Nephron progenitor cell (in vitro differentiated cells): Measurements from ENCODE around the gene KCND2.

Source experiments
- DNase-seq: peaks from one replicate; pipeline ENCODE4 v3.0.0; 2021
- H3K27ac Mint-ChIP-seq: 2 replicates; pipeline ENCODE4 v1.8.0; 2021; ENCODE audit warnings: mild to moderate bottlenecking, moderate library complexity, mixed read lengths
- H3K27me3 Mint-ChIP-seq: 2 replicates; pipeline ENCODE4 v1.8.0; 2021; ENCODE audit warnings: mild to moderate bottlenecking, low read depth, mixed read lengths; ENCODE audit not compliant: poor library complexity
- H3K36me3 Mint-ChIP-seq: 2 replicates; pipeline ENCODE4 v1.8.0; 2021; ENCODE audit warnings: low read depth, mixed read lengths
- H3K4me1 Mint-ChIP-seq: 2 replicates; pipeline ENCODE4 v1.8.0; 2021; ENCODE audit warnings: mixed read lengths
- H3K4me3 Mint-ChIP-seq: 2 replicates; pipeline ENCODE4 v1.8.0; 2021; ENCODE audit warnings: mild to moderate bottlenecking, moderate library complexity, mixed read lengths
- H3K9me3 Mint-ChIP-seq: 2 replicates; pipeline ENCODE4 v1.8.0; 2021; ENCODE audit warnings: mild to moderate bottlenecking, moderate library complexity, mixed read lengths
- TF ChIP-seq, protein P1 (sequence below): fragments of 200-600 bp; sonication (generic); IDR thresholded peaks from 2 replicates; pipeline ENCODE4 v1.5.0; 2021; ENCODE audit warnings: antibody characterized with exemption

Gene KCND2

DNA sequence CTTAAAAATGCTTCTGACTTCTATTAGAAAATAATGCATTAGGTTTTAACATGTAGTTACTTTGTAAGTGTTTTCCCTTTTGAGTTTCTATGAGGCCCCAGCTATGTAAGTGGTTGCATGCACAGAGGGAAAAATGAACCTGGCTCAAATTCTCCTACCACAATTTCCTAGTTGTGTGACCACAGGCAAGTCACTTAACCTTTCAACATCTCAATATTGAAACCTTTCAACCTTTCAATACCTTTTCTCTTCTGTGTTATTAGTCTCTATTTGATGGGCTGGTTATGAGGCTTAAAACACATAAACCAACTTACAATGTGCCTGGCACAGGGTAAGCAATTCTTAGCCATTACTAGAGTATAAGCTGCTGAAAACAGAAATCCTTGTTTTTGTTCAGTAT, 203.0 kb downstream of the KCND2 start:
- TF ChIP-seq, protein P1, sequence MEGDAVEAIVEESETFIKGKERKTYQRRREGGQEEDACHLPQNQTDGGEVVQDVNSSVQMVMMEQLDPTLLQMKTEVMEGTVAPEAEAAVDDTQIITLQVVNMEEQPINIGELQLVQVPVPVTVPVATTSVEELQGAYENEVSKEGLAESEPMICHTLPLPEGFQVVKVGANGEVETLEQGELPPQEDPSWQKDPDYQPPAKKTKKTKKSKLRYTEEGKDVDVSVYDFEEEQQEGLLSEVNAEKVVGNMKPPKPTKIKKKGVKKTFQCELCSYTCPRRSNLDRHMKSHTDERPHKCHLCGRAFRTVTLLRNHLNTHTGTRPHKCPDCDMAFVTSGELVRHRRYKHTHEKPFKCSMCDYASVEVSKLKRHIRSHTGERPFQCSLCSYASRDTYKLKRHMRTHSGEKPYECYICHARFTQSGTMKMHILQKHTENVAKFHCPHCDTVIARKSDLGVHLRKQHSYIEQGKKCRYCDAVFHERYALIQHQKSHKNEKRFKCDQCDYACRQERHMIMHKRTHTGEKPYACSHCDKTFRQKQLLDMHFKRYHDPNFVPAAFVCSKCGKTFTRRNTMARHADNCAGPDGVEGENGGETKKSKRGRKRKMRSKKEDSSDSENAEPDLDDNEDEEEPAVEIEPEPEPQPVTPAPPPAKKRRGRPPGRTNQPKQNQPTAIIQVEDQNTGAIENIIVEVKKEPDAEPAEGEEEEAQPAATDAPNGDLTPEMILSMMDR, result no peak
- no peaks in the 10 kb centered on the region for H3K36me3 Mint-ChIP-seq

DNA sequence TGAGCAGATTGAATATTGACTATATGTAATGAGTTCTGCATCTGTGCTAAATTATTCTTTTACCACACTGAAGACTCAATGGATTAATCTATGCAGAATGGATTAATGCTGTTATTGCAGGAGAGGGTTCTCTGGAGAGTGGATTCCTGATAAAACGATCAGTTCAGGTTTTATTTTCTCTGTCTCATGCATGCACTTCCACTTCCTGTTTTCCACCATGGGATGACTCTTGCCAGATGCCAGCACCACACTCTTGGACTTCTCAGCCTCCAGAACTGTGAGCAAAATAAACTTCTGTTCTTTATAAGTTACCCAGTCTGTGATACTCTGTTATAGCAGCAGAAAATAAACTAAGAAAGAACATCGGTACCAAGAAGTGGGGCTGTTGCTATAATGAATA, 207.5 kb downstream of the KCND2 start:
- TF ChIP-seq, protein P1, result no peak
- Mint-ChIP-seq H3K4me1 (no peaks in the 10 kb centered on the region), H3K36me3 (no peaks in the 10 kb centered on the region), H3K4me3 (no peak overlapping the region), H3K9me3 (no peaks in the 10 kb centered on the region), H3K27me3 (peaks cover 4% of the 10 kb centered on the region), H3K27ac (no peak overlapping the region)
- no peak for DNase-seq

More for the DNA sequence above, 203.0 kb downstream of the KCND2 start:
- no peak overlapping the region for H3K4me3 Mint-ChIP-seq
- peaks cover 4% of the 10 kb centered on the region for H3K27me3 Mint-ChIP-seq
- no peaks in the 10 kb centered on the region for H3K9me3 Mint-ChIP-seq
- no peak overlapping the region for H3K27ac Mint-ChIP-seq
- no peak for DNase-seq
- no peaks in the 10 kb centered on the region for H3K4me1 Mint-ChIP-seq

DNA sequence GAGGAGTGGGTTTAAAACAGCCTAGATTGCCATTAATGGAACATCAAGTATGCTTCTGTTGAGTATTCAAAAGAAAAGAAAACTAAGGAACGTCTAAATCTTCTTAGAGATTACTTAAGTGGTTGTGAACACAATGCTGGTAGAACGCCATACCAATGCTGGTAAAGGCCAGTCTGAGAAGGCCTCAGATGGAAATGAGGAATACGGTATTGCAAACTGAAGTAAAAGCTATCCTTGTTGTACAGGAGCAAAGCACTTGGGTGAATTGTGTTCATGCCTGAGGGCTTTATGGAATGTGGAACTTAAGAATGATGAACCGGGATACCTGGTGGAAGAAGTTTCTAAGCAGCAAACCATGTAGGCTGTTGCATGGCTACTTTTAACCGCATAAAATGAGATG, 208.0 kb downstream of the KCND2 start:
- H3K4me1 Mint-ChIP-seq, result peaks cover 2% of the 10 kb centered on the region
- TF ChIP-seq, protein P1, result no peak
- H3K27me3 Mint-ChIP-seq, result peaks cover 4% of the 10 kb centered on the region
- H3K27ac Mint-ChIP-seq, result no peak overlapping the region
- no peaks in the 10 kb centered on the region for H3K9me3 Mint-ChIP-seq
- no peak overlapping the region for H3K4me3 Mint-ChIP-seq
- DNase-seq, result no peak
- H3K36me3 Mint-ChIP-seq, result no peaks in the 10 kb centered on the region

DNA sequence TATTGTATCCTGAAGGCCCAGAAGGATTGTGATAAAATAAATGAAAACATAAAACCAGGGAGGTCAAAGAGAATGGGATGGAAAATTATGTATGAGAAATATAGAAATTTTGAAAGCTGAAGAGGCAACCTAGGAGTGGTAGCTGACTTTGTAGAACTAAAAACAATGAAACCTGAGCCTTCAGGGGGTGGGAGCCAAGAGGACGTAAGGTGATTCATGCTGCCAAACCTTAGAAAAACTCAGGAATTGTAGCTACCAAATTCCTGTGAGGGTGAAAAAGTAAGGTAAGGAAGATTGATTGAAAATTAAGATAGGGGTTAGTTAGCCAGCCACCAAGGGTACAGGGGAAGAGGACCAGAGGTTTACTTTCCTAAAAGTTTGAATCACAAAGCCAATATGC, 213.2 kb downstream of the KCND2 start:
- Mint-ChIP-seq H3K9me3 (no peaks in the 10 kb centered on the region), H3K36me3 (no peaks in the 10 kb centered on the region), H3K4me3 (no peak overlapping the region), H3K27me3 (peaks cover 4% of the 10 kb centered on the region), H3K4me1 (peaks cover 10% of the 10 kb centered on the region), H3K27ac (peak overlapping the region; percentile 64)
- TF ChIP-seq, protein P1, result no peak
- DNase-seq, result no peak

DNA sequence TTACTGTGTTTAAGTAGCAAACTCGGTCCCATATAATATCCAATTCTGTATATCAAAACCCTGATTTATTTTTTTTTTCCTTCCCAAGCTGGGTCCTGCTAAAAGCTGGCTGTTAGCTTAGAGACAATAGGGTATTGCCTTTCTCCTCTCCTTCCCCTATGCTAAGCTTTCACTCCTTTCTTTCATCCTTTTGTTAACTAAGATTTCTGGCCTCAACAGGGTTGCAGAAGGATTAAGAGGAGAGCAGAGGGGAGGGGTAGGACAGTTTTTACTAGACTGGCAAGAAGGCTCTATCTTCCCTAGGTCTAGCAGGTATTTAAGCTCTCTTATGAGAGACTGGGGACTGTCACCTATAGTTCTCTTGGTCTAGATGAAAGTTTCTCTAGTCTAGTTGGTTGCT, 229.2 kb downstream of the KCND2 start:
- DNase-seq, result no peak
- Mint-ChIP-seq H3K27ac (peak overlapping the region; percentile 32), H3K9me3 (no peaks in the 10 kb centered on the region), H3K4me1 (no peaks in the 10 kb centered on the region), H3K4me3 (no peak overlapping the region), H3K36me3 (no peaks in the 10 kb centered on the region), H3K27me3 (no peaks in the 10 kb centered on the region)
- TF ChIP-seq, protein P1, result no peak

DNA sequence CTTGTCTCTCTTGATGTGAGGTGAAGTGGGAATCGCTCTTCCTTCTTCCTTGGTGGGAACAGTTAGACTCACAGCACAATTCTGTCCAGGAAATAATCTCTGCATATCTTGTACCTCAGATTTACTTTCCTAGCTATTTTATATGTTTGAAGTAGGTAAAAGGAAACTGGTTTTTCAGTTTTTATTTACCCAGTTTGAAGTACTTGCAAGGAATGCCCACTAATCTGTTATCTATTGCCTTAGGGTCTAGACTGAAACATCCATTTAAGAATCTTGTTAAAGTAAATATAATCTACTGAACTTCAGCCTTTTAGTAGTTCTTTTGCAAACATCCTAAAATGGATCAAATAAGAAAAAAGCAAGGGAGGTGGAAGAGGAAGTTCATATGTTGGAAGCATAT, 229.8 kb downstream of the KCND2 start:
- Mint-ChIP-seq H3K4me3 (no peak overlapping the region), H3K36me3 (no peaks in the 10 kb centered on the region), H3K27me3 (no peaks in the 10 kb centered on the region), H3K27ac (no peak overlapping the region), H3K9me3 (no peaks in the 10 kb centered on the region), H3K4me1 (no peaks in the 10 kb centered on the region)
- TF ChIP-seq, protein P1, result no peak
- DNase-seq, result no peak
